ENCODE data around the gene TIMM21. TPM values are rescaled to one million over a fixed set of nuclear protein-coding genes. Genes with fewer than 3 reads are reported as not detected.
A peak's percentile ranks its signal among the peaks of the same experiment; 100 is the strongest.

TIMM21 gene
- total and polyA plus RNA-seq, 2 of the 13 experiments (the other 11 are each of a cell fraction or from before 2014, with no cell fraction given): 29.6 to 62.3 TPM

- TF ChIP-seq GMEB1 (CRISPR knock-in tag; IDR thresholded peaks at IDR 0.05; ENCODE audit: borderline replicate concordance) (peak; percentile 98), CBX2 (IDR thresholded peaks at IDR 0.05; ENCODE audit: low read depth, low read length) (no peak), CBX2 (CRISPR knock-in tag; IDR thresholded peaks at IDR 0.05; ENCODE audit: low read depth) (no peak), NFYC (CRISPR knock-in tag; IDR thresholded peaks at IDR 0.05) (0 out of 2 replicates have a peak, but pooled peaks have one; percentile 4), EED (CRISPR knock-in tag; IDR thresholded peaks at IDR 0.05) (peak; percentile 89; the same call in 1 of the 2 replicates), SUZ12 (IDR thresholded peaks at IDR 0.05; ENCODE audit: low read depth, low read length) (peak; percentile 97), ZNF235 (CRISPR knock-in tag; IDR thresholded peaks at IDR 0.05; ENCODE audit: borderline replicate concordance) (peak; percentile 40; the same call in 1 of the 2 replicates), GATAD2A (CRISPR knock-in tag; IDR thresholded peaks at IDR 0.05) (0 out of 2 replicates have a peak, but pooled peaks have one; percentile 49), ZNF598 (CRISPR knock-in tag; IDR thresholded peaks at IDR 0.05; ENCODE audit: borderline replicate concordance) (peak; percentile 78; the same call in 1 of the 2 replicates), FOXJ3 (CRISPR knock-in tag; IDR thresholded peaks at IDR 0.05; ENCODE audit: borderline replicate concordance) (no peak), HMG20B (CRISPR knock-in tag; conservative IDR thresholded peaks at IDR 0.05) (0 out of 2 replicates have a peak, but pooled peaks have one; percentile 26), FUBP1 (CRISPR knock-in tag; IDR thresholded peaks at IDR 0.05; ENCODE audit: borderline replicate concordance) (no peak), THAP8 (CRISPR knock-in tag; IDR thresholded peaks at IDR 0.05; ENCODE audit: borderline replicate concordance) (no peak), ARNT2 (CRISPR knock-in tag; IDR thresholded peaks at IDR 0.05; ENCODE audit: low read depth) (peak; percentile 82), AHR (CRISPR knock-in tag; IDR thresholded peaks at IDR 0.05) (peak; percentile 28; the same call in 1 of the 2 replicates), ZNF709 (CRISPR knock-in tag; IDR thresholded peaks at IDR 0.05) (peak; percentile 81), ZNF564 (CRISPR knock-in tag; IDR thresholded peaks at IDR 0.05) (peak; percentile 75; the same call in 1 of the 2 replicates), NPAS2 (CRISPR knock-in tag; IDR thresholded peaks at IDR 0.05; ENCODE audit: borderline replicate concordance) (no peak), TBP (CRISPR knock-in tag; IDR thresholded peaks at IDR 0.05) (no peak), ZNF460 (CRISPR knock-in tag; IDR thresholded peaks at IDR 0.05; ENCODE audit: borderline replicate concordance) (no peak), MLX (CRISPR knock-in tag; IDR thresholded peaks at IDR 0.05) (peak; percentile 68), ZNF782 (CRISPR knock-in tag; IDR thresholded peaks at IDR 0.05; ENCODE audit: borderline replicate concordance) (peak; percentile 80; the same call in 1 of the 2 replicates), FOXP4 (CRISPR knock-in tag; IDR thresholded peaks at IDR 0.05) (peak; percentile 47; the same call in 1 of the 2 replicates)
These were observed at the start of gene TIMM21, which contains the start of gene FBXO15 (continued) for GRCh38 chr18:74147779-74148542.

Measured in HepG2 (cell line).